NCI-H82 (cell line): ENCODE data around the gene DNAH7.

Source experiments
- DNase-seq: peaks from one replicate; lab custom pipeline; 2025; lab: John Stamatoyannopoulos, UW

DNAH7 gene

GRCh38 chr2:195808189-195808588 is 260.4 kb downstream of the DNAH7 start:
- no peak for DNase-seq

DNA sequence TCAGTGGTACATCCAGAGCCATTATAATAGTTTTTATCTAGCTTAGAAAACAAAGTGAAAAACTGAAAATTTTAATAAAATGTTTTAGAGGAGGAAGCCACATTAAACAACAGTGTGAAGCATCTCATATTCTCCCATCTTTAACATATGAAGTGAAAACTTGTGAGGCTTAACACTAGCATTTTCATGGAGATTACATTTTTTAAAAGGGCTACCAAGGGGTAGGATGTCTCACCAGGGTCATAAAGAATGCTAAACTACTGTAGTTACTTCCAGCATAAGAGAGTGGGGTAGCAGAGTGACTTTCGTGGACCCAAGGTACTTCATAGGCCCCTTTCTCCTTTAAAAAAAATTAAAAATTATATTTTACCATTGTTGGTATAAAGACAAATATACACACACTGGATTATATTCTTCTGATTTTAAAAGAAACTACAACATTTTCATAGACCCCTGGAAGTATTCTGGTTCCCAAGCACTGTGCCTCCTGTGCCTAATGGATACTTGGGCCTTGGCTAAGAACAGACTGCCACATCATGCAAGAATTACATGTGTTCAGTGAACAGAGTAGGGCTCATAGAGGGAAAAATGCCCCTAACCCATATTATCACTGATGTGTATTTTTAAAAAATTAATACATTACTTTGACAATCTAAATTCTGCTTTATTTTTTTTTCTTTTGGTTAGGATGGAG is 263.2 kb downstream of the DNAH7 start:
- DNase-seq: no peak

GRCh38 chr2:195795879-195796278 is 272.8 kb downstream of the DNAH7 start:
- no peak for DNase-seq

DNA sequence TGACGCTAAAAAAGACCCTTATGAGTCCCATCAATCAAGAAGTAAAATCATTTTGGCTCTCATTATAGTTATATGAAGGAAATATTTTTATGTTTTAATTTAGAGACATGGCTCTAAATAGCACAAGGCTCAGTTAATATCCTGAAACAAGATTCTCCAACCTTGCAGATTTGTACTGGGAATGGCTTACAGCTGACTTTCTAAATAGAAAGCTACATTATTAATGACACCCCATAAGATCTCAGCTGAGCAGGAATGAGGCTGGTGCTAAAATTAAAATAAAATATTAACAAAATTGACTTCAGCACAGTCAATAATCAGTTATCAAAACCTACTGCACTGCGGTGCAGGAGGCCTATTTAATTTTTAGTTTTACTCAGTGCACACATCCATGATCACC is 274.8 kb downstream of the DNAH7 start:
- no peak for DNase-seq

GRCh38 chr2:195782156-195782555 is 286.5 kb downstream of the DNAH7 start:
- DNase-seq: no peak

DNA sequence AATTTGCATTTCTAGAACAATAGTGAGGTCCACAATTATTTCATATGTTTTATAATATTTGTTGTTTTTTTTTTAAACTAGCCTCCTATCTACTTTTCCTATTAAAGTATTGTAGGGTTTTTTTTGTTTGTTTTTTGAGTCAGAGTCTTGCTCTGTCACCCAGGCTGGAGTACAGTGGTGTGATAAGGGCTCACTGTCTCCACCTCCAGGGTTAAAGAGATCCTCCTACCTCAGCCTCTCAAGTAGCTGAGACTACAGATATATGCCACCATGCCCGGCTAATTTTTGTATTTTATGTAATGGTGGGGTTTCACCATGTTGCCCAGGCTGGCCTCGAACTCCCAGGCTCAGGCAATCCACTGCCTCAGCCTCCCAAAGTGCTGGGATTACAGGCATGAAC is 289.1 kb downstream of the DNAH7 start:
- DNase-seq: no peak

DNA sequence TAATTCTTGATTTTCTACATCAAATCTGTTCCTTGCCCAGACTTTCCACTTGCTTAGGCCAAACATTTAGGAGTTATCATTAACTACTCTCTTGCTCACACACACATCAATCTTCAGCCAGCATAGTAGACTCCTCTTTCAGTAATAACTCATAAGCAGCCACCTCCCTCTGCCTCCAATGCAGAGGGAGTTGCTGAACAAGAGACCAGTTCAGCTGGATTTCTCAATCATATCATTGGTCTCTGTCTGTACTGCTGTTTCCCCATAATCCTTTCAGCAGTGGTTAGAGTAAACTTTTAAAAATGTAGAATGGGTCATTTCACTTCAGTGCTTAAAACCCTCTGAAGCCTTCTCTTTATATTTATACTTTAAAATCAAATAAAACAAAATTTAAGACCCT is 298.7 kb downstream of the DNAH7 start:
- no peak for DNase-seq

GRCh38 chr2:195768431-195768830 is 300.2 kb downstream of the DNAH7 start:
- no peak for DNase-seq

DNA sequence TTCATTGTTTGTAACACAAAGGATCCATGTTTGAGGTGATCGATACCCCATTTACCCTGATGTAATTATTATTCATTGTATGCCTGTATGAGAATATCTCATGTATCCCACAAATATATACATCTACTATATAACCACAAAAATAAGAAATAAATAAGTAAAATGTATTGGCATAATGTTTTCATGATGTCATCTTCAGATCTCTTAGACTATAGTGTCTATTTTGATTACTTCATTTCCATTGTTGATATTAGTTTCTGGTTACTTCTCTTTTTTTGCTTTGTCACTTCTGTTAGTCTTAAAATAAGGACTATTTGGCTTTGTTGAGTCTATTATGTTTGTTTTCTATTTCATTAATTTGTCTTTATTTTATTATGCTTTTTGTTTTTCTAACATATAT is 301.9 kb downstream of the DNAH7 start:
- DNase-seq: no peak

- DNase-seq: no peak
Measured at GRCh38 chr2:195763866-195764265, 304.8 kb downstream of the DNAH7 start.

- peak; percentile 6 for DNase-seq
Measured at GRCh38 chr2:195759877-195760276, 308.8 kb downstream of the DNAH7 start.

DNA sequence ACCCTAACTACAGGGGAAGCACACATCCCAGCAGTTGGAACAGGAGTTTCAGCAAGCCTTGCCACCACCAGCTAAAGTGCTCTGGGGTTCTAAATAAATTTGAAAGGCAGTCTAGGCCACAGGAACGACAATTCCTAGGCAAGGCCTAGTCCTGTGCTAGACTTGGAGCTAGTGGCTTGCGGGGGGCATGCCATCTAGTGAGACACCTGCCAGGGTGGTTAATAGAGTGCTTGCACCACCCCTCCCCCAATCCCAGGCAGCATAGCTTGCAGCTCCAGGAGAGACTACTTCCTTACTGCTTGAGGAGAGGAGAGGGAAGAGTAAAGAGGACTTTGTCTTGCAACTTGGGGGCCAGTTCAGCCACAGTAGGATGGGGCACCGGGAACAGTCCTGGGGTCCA is 309.8 kb downstream of the DNAH7 start:
- DNase-seq: no peak

- no peak for DNase-seq
Measured at GRCh38 chr2:195756218-195756942, 312.3 kb downstream of the DNAH7 start.

DNA sequence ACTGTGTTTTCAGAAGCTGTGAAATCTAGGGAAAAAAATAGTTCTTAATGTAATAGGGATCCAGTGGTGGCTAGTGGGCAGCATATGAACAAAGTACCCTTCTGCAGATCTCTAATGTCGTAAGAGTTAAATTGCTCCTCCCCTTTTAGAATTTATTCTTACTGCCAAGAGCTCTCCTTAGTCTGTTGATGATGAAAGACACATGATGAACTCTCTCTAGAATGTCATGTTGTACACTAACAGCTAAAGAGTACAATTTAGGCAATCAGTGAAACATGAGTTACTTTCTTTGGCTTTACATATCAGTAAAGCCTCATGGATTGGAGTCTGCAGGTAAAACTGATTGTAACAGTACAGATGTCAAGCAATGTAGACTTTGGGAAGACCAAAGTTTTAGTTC is 327.4 kb downstream of the DNAH7 start:
- no peak for DNase-seq

DNA sequence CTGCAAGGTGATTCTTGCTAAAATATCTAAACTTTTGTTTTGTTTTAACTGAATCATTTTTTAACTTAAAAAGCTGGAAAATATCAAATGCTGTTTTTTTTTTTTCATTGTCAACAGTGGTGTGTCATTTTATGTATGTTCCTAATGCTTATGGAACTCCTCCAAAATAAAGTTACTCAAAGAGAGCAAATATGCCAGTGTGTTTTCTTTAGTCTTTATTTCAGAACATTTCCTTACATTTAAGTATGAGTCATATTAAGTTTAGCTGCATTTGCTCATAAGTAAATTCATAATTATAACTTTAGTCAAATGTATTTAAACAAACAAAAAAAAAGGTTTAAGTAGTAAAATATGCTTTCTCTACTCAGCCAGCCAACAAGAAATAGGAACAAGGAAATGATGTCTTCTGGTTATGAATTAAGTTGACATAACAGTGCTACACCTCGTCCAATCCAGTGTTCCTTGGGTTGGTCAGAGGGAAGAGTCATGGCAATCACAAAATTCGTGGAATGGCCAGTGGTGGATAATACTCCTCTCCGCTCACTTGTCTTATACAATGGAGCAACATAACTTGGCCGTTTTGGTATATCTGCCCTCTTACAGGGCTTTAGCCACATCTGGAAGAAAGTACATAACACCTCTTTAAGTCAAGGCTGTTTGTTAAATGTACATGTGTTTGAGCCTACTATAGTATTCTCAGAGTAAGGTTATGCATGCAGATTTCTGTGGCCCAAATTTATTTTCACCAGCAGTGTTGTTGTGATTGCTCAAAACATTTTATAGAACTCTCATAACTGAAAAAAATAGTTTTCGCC is 330.9 kb downstream of the DNAH7 start:
- no peak for DNase-seq

GRCh38 chr2:195735347-195735746 is 333.3 kb downstream of the DNAH7 start:
- no peak for DNase-seq

DNA sequence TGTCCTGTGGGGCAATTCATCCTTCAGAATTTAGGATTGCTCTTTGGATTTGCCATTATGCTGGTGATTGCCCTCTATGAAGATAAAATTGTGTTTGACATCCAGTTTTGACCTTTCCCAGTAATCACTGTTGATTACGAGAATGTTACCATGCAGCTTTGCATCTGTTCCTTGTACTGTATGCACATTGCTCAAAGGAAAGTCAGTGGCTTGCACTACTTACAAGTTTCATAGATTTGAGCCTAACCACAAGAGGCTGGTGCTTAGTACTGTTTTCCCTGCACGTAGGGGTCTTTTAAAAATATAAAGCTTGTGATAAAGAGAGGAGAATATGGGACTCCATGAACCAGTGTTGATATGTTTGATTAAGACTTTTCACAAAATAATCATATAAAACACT is 333.7 kb downstream of the DNAH7 start:
- DNase-seq: no peak

DNA sequence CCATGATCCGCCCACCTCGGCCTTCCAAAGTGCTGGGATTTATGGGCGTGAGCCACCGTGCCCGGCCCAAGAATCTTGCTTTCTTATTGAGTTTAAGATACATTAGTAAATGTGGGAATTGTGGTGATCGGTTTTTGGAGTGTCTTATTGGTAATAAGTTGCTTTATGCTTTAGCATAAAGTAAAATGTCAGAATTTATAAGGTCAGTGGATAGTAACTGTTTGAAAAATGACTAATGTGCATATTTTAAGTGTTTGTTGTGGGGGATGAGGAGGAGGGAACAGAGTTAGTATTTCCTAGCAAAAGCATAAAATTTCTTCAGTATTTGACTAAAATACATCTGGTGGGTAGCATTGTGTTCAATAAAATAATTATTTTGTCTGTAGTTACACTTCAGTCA is 334.2 kb downstream of the DNAH7 start:
- DNase-seq: no peak

GRCh38 chr2:195733831-195734230 is 334.8 kb downstream of the DNAH7 start:
- no peak for DNase-seq

DNA sequence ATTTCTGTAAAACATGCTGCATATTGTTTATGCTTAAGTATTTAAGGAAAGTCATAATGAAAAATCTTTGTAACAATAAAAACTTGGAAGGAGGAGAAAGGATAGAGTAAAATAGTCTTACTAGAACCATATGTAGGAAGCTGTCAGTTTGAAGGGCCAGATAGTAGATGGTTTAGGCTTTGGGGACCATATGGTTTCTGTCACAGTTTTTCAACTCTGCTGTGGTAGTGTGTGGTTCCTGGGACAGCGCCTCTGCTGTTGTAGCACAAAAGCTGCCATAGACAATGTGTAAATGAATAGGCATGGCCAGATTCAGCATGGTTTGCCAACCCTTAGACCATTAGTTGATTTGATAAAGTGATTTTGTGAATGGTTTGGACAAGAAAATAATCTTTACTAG is 336.1 kb downstream of the DNAH7 start:
- no peak for DNase-seq

DNA sequence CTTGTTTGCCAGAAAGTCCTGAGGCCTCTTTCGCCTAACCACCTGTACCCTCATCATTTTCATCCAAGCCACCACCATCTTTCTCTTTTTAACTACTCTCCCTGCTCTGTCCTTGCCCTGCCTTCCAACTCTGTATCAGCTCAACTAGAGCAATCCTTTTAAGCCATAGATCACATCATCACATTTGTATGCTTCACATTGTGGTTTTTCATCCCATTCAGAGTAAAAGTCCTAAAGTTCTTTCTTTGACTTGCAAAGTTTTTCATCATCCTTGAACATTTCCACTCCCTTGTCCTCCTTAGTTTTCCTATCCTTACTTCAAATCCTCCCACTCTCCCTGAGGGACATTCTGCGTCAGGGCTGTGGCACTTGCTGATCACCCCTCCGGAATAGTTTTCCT is 337.7 kb downstream of the DNAH7 start:
- DNase-seq: no peak

GRCh38 chr2:195727106-195727505 is 341.5 kb downstream of the DNAH7 start:
- DNase-seq: no peak

DNA sequence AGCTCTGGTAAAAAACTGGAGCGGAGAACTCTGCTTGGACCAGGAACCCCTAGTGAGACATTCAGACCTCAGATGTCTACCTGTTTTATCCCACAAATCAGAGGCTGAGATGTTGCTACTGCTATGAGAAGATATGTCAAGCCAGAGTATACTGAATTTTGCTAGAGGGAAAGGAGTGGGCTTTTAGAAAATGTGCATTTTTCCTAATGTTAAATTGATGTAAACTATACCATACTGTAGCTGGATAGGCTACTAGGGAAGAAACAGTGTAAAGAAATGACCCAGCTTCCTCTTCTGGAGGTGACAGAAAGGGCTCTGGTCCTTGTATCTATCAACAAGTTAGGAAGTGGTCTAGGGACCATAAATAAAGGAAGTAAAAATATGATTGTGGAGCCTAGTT is 346.6 kb downstream of the DNAH7 start:
- no peak for DNase-seq
